GM10847 (cell line): ENCODE results near the gene KCTD17.

Source experiments
- POLR2A ChIP-seq: IDR thresholded peaks from 2 replicates; pipeline ENCODE4 v1.6.1; 2011; ENCODE audit not compliant: insufficient read length; ENCODE audit errors: extremely low read depth

The KCTD17 gene

GRCh38 chr22:37059876-37060449 lies 8.4 kb downstream of the KCTD17 start:
- no peak for TF ChIP-seq POLR2A

DNA sequence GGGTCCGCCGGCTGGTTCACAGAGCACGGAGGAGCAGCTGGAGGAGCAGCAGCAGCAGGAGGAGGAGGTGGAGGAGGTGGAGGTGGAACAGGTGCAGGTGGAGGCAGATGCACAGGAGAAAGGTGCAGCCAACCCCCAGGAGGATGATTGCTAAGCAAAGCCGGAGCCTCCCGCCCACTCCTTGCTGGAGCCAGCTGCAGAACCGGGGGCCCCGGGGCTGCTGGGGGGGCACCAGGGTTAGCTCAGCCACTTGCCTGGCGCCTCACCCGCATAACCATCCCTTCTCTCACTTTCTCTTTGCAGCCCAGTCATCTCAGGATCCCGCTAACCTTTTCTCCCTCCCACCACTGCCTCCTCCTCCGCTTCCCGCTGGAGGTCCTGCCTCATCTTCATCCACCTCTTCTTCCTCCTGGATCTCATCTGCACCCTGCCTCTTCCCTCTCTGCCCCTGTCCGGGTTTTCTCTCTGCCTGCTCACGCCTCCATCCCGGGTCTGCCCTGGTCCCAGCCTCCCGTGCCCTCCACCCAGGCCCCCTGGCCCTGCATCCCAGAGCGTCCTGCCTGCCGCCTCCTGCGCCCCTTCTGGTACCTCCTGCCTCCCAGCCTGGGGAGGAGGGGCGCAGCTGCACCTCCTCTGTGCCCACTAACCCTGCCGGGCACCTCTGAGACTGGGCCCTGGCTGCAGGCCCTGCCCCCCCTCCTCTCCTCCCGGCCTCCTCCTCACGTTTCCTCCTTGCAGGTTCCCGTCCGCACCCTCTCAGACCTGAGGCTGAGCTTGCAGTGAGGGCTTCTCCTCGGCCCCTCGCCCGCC lies 9.5 kb downstream of the KCTD17 start:
- TF ChIP-seq POLR2A = no peak

DNA sequence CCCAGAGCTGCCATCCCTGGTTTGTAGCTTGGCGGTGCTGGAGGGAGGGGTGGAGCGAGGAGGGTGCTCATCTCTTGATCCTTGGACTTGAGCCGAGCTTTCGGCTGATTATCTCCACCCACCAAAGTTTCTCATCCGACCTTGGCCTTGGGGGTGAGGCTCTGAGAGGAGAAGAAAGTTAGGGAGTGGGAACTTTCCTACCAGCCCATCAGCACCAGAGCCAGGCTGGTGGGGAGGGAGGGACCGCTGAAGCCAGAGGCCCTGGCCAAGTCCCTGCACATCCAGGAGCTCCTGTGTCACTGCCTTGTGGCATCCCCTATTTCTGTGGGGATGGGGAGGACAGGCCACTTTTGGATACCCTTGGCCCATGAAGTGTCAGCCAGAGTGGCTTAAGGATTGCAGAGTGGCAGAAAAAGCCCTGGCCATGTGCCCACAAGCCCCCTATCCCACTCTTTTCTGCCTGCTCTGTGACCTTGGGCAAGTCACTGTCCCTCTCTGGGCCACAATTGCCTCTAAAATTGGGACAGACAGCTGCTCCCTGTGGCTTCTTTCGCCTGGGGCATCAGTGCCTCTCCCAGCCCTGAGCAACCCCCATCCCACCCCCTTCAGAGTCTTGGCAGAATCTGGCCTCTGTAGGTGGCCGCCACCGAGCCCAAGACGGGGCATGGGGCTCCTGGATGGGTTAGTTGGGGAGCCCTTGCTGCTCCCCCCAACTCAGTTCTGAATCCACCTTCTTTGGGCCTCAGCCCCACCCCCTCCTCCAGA lies 10.3 kb downstream of the KCTD17 start:
- TF ChIP-seq POLR2A = no peak

GRCh38 chr22:37062376-37062675 lies 10.8 kb downstream of the KCTD17 start:
- TF ChIP-seq POLR2A = no peak

DNA sequence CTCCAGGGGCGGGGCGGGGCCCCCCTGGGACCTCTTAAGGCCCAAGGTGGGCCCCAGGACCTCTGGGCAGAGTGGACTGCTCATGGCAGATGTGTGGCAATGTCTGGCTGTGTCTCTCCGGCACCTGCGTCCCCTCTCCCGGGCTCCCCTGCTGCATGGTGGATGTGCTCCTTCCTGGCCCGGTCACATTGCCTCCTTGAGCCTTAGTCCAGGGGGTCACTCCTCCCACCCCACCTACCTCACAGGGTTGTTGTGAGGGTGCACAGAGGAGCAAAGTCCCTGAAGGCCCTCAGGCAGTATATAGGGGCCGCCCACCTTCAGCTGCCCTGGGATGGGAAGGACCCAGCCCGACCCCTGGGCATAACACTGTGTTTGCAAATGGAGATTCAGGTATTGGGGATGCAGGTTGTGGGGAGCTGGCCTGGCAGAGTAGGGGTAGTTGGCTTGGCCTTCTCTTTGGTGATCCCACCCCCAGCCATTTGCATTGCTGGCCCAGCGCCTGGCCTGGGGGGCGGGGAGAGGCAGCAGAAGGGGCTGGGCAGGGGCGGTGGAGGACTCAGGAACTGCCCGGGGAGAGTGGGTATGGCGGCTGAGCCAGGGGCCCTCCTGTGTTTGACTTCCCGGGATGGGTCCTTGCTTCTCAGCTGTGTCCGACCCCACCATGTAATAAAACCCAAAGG lies 11.3 kb downstream of the KCTD17 start:
- TF ChIP-seq POLR2A = no peak

DNA sequence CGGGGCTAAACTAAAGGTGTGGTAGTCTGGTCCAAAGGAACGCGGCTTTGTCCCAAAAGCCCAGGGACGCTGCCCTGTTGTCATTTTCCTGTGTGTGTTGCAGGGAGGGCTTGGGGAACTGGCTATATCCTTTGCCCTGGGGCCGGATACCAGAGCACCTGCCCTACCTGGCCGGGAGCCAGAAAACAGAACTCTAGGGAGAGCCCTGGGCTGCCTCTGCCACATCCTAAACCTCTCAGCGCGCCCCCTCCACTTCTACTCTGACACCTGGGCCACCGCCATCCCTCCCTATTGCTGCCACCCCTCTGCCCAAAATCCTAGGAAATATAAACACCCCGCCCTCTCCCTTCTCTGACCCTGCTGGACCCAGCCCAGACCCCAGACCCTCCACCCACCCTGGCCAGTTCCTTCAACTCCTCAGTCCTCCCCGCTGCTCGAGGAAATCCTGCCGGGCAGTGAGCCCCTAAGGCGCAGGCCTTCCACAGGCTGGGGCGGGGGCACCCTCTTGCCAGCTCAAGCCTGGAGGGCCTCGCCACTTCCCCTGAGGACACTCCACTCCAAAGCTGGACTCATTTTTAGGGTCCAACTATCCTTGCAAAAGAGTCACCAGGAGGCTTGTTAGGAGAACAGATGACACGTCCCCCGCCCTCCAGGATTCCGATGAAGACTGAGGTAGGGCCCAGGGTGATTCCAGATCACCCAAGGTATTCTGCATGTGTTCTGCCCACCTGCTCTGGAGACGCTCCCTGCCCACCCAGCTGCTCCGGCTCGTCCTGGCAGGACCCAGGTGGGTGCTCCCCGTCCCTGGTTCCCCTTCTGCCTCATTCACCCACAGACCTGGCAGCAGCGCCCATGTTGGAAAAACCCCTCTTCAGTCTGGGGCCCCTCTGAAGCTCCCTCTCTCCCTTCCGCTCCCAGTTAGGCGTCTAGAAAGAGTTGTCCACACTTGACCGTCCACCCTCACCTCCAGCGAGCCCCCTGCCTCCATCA lies 12.2 kb downstream of the KCTD17 start:
- no peak for TF ChIP-seq POLR2A

GRCh38 chr22:37064553-37064952 lies 13.0 kb downstream of the KCTD17 start:
- TF ChIP-seq POLR2A = no peak

DNA sequence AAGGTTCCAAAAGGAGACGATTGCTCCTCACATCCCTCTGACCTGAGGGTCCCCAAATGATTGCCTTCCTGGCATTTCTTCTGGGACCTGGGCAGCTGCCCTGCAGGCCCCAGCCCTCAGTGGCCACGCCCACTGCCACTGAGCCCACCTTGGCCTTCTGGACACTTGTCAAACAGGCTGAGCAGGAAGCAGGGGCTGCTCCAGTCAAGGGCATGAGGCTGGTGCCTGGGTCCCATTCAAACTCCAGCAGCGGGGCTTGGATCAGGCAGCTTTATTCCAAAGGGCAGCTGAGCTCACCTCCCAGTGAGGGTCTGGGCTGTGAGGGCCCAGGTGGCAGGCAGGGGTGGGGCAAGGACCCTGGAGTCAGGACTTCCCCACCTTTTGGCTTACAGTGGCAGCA lies 13.6 kb downstream of the KCTD17 start:
- no peak for TF ChIP-seq POLR2A

- no peak for TF ChIP-seq POLR2A
Observed at GRCh38 chr22:37065961-37066360, 14.4 kb downstream of the KCTD17 start.

DNA sequence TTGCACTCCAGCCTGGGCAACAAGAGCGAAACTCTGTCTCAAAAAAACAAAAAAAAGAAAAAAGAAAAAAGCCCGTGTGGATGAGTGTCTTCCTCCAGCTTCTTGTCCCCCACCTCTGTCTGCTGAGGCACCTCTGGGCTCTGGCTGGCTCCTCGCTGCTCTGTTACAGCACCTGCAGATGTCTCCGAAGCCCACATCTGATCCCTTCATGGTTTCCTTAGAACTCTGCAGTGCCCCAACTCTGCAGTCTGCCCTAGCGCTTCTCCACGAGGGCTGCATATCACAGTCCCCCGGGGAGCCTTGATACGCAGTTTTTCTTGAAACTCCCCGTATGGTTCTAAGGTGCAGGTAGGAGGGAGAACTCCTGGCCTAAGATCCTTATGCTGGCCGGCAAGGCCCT lies 15.9 kb downstream of the KCTD17 start:
- TF ChIP-seq POLR2A = no peak

DNA sequence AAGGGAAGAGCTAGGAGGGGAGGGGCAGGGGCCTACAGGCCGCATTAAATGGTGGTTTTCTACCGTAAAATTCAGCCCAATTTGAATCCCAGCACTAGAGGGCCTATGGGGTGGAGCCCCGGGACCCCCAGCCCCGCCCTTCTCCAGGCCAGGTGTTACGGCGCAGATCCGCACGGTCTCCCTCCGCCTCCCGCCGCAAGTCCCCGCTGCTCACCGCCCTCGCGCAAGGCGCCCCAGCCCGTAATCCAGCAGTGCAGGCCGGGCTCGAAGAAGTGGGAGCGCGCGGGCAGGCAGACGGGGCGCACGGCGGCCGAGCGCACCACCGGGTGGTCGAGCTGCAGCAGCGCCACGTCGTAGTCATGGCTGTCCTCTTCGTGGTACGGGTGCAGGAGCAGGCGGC lies 17.3 kb downstream of the KCTD17 start:
- no peak for TF ChIP-seq POLR2A

DNA sequence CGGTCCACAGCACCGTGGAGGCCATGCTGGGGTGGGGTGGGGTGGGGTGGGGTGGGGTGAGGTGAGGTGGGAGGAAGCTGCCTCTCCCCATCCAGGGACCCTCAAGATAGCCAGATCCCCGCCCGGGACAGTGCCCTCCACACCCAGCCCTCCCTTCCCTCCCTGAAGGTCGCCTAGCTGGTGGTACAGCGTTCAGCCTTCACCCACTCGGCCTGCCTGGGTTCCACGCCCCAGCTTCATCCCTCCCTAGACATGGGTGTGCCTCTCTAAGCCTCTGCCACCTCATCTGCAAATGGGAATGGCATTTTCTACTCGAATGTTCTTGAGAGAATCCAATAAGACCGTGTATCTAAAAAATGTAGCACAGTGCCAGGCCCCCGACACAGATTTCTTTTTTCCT lies 17.8 kb downstream of the KCTD17 start:
- no peak for TF ChIP-seq POLR2A

GRCh38 chr22:37069719-37070118 lies 18.2 kb downstream of the KCTD17 start:
- no peak for TF ChIP-seq POLR2A

DNA sequence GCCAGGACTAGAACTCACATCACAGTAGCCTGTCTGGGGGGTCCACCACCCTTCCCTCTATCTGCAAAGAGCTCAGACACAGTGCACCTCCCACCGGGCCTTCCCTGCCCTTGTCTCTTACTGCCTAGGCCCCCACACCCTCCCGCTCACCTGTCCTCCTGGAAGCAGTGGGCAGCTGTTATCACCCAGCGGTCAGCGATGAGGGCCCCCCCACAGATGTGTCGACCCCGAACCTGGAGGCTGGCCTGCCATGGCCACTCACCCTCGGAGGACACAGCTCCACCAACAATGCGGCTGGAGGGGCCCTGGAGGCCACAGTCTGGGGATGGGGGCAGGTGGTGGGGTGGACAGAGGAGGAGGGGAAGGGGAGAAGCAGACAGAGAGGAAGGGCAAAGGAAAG lies 18.8 kb downstream of the KCTD17 start:
- TF ChIP-seq POLR2A = no peak

- TF ChIP-seq POLR2A = no peak
Observed at GRCh38 chr22:37070744-37071143, 19.2 kb downstream of the KCTD17 start.

GRCh38 chr22:37072673-37073072 lies 21.1 kb downstream of the KCTD17 start:
- no peak for TF ChIP-seq POLR2A
